Stimulated activated naive CD8-positive, alpha-beta T cell treated with anti-CD3 and anti-CD28 coated beads, Interleukin-15, Interleukin-2, amounts not matched to agents 100 ng/mL and 50 ng/mL, for 24 hours (primary cell): ENCODE measurements around the gene POU3F3.

ENCODE experiments used
- H3K27ac Mint-ChIP-seq: one replicate; pipeline ENCODE4 v1.8.0; 2021; ENCODE audit warnings: mild to moderate bottlenecking, mixed read lengths
- H3K27me3 Mint-ChIP-seq: one replicate; pipeline ENCODE4 v1.8.0; 2021; ENCODE audit warnings: mixed read lengths
- H3K36me3 Mint-ChIP-seq: one replicate; pipeline ENCODE4 v1.8.0; 2021; ENCODE audit warnings: low read depth, mixed read lengths
- H3K4me1 Mint-ChIP-seq: one replicate; pipeline ENCODE4 v1.8.0; 2021; ENCODE audit warnings: low read depth, mixed read lengths
- H3K4me3 Mint-ChIP-seq: one replicate; pipeline ENCODE4 v1.8.0; 2021; ENCODE audit warnings: mild to moderate bottlenecking, mixed read lengths
- H3K9me3 Mint-ChIP-seq: one replicate; pipeline ENCODE4 v1.8.0; 2021; ENCODE audit warnings: mixed read lengths

POU3F3 gene

DNA sequence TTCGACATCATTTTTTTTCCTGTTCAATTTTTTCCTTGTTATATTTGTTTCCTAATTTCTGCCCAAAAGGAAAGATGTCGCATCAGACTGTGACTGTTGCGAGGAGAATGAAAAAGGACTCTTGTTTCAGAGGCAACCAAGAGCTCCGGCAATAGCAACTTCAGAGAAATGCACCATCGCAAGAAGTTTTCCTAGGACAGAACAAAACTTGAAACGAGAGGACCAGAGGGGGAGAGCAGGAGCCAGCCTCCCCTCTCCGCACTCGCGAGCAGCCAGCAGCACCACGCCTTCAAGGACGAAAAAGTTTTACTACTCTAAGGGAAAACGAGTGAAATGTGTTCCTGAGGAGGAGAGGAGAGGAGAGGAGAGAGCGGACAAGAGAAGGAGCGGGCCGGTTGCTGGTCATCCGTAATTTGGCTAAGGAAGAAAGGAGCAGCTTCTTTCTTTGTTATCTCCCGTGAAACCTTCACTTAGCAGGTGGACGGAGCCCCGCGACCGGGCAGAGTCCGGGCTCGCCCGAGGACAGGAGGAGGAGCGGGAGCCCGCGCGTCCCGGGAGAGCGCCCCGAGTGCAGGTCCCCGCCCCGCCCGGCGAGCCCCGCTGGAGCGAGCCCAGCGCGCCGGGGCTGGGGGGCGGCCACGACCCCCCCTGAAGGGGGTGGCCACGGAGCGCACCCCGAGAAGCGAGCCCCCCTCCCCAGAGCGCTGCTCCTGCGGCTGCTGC lies 744 bp downstream of the POU3F3 start:
- Mint-ChIP-seq H3K27me3 (peaks cover 79% of the 10 kb centered on the region), H3K9me3 (peaks cover 6% of the 10 kb centered on the region), H3K4me3 (peak overlapping the region; percentile 81), H3K4me1 (peaks cover 40% of the 10 kb centered on the region), H3K27ac (peak overlapping the region; percentile 82), H3K36me3 (peaks cover 9% of the 10 kb centered on the region)

GRCh38 chr2:104855221-104856085 lies 1.5 kb downstream of the POU3F3 start:
- peaks cover 6% of the 10 kb centered on the region for H3K9me3 Mint-ChIP-seq
- H3K4me3 Mint-ChIP-seq: no peak overlapping the region
- H3K36me3 Mint-ChIP-seq: peaks cover 9% of the 10 kb centered on the region
- no peak overlapping the region for H3K27ac Mint-ChIP-seq
- peaks cover 40% of the 10 kb centered on the region for H3K4me1 Mint-ChIP-seq
- H3K27me3 Mint-ChIP-seq: peaks cover 79% of the 10 kb centered on the region

- Mint-ChIP-seq H3K27ac (peak overlapping the region; percentile 65), H3K4me3 (peak overlapping the region; percentile 67), H3K27me3 (peaks cover 76% of the 10 kb centered on the region), H3K9me3 (peaks cover 6% of the 10 kb centered on the region), H3K4me1 (peaks cover 40% of the 10 kb centered on the region), H3K36me3 (peaks cover 9% of the 10 kb centered on the region)
Measured at GRCh38 chr2:104856086-104856972, 2.4 kb downstream of the POU3F3 start.

- Mint-ChIP-seq H3K9me3 (peaks cover 6% of the 10 kb centered on the region), H3K36me3 (peaks cover 9% of the 10 kb centered on the region), H3K27ac (no peak overlapping the region)
Measured at GRCh38 chr2:104856973-104857261, 3.0 kb downstream of the POU3F3 start.

GRCh38 chr2:104857262-104858005 lies 3.5 kb downstream of the POU3F3 start:
- Mint-ChIP-seq H3K27me3 (peaks cover 76% of the 10 kb centered on the region), H3K9me3 (peaks cover 6% of the 10 kb centered on the region), H3K27ac (peak overlapping the region; percentile 63)

More at GRCh38 chr2:104856973-104857261, 3.0 kb downstream of the POU3F3 start:
- Mint-ChIP-seq H3K4me1 (peaks cover 41% of the 10 kb centered on the region), H3K27me3 (peaks cover 76% of the 10 kb centered on the region), H3K4me3 (peak overlapping the region; percentile 67)

DNA sequence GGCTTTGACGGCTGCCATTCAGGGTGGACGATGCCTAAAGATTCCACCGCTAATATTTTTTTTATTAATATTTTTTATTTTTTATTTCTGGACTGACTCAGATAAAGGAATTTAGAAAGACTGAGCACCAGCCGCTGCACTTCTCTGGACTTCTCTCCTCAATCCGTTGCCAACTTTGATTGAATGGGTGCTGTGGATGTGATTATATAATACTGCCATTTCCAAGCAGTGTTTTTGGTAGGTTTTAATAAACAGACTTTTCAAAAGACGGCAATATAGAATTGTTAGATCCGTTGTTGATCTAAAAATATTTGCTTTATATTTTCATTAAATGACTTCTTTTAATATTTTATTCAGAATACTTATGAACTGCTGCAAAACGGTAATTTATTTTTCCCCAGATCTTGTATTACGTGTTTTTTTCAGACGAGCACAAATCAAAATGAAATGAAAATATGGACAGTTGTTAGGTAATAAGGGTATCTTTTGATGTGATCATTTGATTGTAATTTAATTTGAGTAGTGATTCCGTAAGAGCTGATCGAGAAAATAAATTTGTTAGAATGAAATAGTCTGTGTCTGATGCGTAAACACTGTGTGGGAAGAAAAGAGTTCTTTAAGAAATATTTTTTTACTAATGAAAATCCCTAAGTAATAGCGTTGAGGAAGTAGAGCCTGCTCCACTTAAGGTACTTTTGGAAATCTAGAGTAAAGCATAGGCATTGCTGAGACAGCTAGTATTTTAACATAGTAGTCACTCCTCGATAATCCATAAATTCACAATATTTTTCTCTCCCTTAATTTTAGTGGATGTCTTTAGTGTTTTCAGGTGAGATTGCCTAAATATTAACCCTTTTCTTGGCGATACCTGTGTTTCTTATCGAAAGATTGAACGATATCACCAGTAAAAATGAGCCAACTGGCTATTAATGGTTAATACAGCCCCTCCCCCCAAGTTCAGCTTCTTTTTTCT lies 4.4 kb downstream of the POU3F3 start:
- no peak overlapping the region for H3K27ac Mint-ChIP-seq
- H3K4me3 Mint-ChIP-seq: no peak overlapping the region
- peaks cover 9% of the 10 kb centered on the region for H3K36me3 Mint-ChIP-seq
- peaks cover 32% of the 10 kb centered on the region for H3K4me1 Mint-ChIP-seq
- H3K27me3 Mint-ChIP-seq: peaks cover 76% of the 10 kb centered on the region
- peaks cover 6% of the 10 kb centered on the region for H3K9me3 Mint-ChIP-seq

More at GRCh38 chr2:104857262-104858005, 3.5 kb downstream of the POU3F3 start:
- peaks cover 41% of the 10 kb centered on the region for H3K4me1 Mint-ChIP-seq
- peaks cover 9% of the 10 kb centered on the region for H3K36me3 Mint-ChIP-seq
- H3K4me3 Mint-ChIP-seq: peak overlapping the region; percentile 67

- Mint-ChIP-seq H3K36me3 (peaks cover 4% of the 10 kb centered on the region), H3K27ac (no peak overlapping the region), H3K9me3 (peaks cover 6% of the 10 kb centered on the region), H3K4me3 (no peak overlapping the region), H3K27me3 (peaks cover 76% of the 10 kb centered on the region), H3K4me1 (peaks cover 25% of the 10 kb centered on the region)
Measured at GRCh38 chr2:104859291-104859765, 5.4 kb downstream of the POU3F3 start.

DNA sequence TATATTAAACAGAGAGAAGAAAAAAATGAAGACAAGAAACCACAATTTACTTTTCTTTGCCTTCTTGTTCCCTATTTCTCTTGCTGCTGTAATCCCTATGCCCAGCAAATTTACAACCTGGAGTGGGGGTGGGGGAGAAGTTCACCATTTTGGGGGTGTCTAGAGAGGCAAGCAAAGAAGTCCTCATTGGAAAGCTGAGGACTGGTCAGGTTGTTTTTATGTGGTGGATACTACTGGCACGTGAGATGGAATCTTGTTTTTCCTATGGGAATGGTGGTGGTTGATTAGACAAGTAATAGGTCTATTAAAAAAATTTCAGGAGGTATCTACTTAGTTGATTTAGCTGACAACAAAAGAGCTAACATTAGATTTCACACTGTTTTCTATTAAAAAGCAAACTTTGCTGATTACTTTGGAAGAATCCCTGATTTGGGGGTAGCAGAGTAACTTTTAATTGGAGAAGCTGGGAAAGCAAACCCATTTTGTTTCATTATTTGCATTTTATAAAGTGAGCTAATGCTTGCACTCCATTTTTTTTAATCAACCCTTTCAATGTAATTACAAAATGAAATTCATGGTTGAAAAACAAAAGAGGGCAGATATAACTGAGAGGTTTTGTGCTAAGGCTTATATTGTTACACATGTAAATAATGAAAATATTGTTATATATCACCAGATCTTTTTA lies 6.0 kb downstream of the POU3F3 start:
- Mint-ChIP-seq H3K4me1 (peaks cover 20% of the 10 kb centered on the region), H3K27me3 (peaks cover 76% of the 10 kb centered on the region), H3K36me3 (no peaks in the 10 kb centered on the region), H3K4me3 (no peak overlapping the region), H3K27ac (no peak overlapping the region), H3K9me3 (peaks cover 6% of the 10 kb centered on the region)

GRCh38 chr2:104860451-104860790 lies 6.5 kb downstream of the POU3F3 start:
- Mint-ChIP-seq H3K4me3 (no peak overlapping the region), H3K36me3 (no peaks in the 10 kb centered on the region), H3K9me3 (peaks cover 6% of the 10 kb centered on the region), H3K27me3 (peaks cover 82% of the 10 kb centered on the region), H3K4me1 (peaks cover 20% of the 10 kb centered on the region), H3K27ac (no peak overlapping the region)

DNA sequence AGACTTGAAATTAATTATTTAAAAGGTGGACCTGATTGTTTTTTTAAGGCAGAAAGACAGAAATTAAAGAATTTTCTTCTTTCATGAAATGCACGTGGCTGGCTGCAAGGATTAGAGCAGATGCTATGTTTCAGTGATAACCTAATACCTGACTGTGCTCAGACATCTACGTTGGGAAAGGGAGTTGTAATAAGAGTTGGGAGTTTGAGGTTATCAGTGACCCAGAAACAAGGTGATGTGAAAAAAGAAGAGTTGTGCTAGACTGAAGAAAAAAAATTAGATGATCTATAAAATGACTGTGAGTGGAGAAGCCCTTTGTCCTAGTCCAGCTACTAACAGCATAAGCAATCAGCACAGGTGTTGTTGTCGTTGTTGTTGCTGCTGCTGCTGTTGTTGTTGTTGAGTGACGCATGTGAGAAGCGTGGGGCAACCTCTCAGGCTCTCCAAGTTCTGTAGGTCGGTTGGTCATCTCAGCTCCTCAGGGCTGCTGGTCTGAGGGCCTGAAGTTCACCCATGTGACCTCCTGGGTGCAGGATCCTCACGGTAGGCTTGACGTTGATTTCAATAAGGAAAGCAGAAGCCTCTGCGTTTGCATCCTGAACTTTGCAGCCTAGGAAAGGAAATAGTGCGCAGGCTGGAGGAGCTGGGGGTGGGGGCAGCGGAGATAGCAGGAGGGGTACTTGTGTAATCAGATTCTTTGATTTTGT lies 7.6 kb downstream of the POU3F3 start:
- H3K27me3 Mint-ChIP-seq: peaks cover 90% of the 10 kb centered on the region
- peaks cover 6% of the 10 kb centered on the region for H3K9me3 Mint-ChIP-seq
- H3K27ac Mint-ChIP-seq: peak overlapping the region; percentile 9

GRCh38 chr2:104862058-104862941 lies 8.4 kb downstream of the POU3F3 start:
- peaks cover 11% of the 10 kb centered on the region for H3K4me1 Mint-ChIP-seq
- peaks cover 6% of the 10 kb centered on the region for H3K9me3 Mint-ChIP-seq
- peak overlapping the region; percentile 10 for H3K4me3 Mint-ChIP-seq
- no peak overlapping the region for H3K27ac Mint-ChIP-seq
- H3K27me3 Mint-ChIP-seq: peaks cover 91% of the 10 kb centered on the region
- H3K36me3 Mint-ChIP-seq: no peaks in the 10 kb centered on the region

More for the DNA sequence above, 7.6 kb downstream of the POU3F3 start:
- peaks cover 17% of the 10 kb centered on the region for H3K4me1 Mint-ChIP-seq
- no peak overlapping the region for H3K4me3 Mint-ChIP-seq
- no peaks in the 10 kb centered on the region for H3K36me3 Mint-ChIP-seq

GRCh38 chr2:104863146-104863467 lies 9.2 kb downstream of the POU3F3 start:
- Mint-ChIP-seq H3K9me3 (peaks cover 5% of the 10 kb centered on the region), H3K36me3 (no peaks in the 10 kb centered on the region), H3K27me3 (peaks cover 88% of the 10 kb centered on the region), H3K4me1 (peaks cover 8% of the 10 kb centered on the region), H3K27ac (no peak overlapping the region), H3K4me3 (no peak overlapping the region)
